HepG2 (cell line): ENCODE measurements around the gene APOBEC3C. TPM values are rescaled to one million over a fixed set of nuclear protein-coding genes. Genes with fewer than 3 reads are reported as not detected.
A peak's percentile ranks its signal among the peaks of the same experiment; 100 is the strongest.

Experiments used
- BORCS8-MEF2B ChIP-seq: sonication (generic); formaldehyde crosslinking; IDR thresholded peaks from 2 replicates; pipeline ENCODE4 v1.8.0; 2022; ENCODE audit warnings: mild to moderate bottlenecking, missing genetic modification reagents
- JUND ChIP-seq: sonication (generic); formaldehyde crosslinking; IDR thresholded peaks from 2 replicates; pipeline ENCODE4 v1.8.0; 2022; ENCODE audit warnings: mild to moderate bottlenecking, missing genetic modification reagents
- NFYC ChIP-seq: IDR thresholded peaks from 2 replicates; pipeline ENCODE4 v1.6.1; 2016; ENCODE audit warnings: missing genetic modification reagents, missing compliant biosample characterization
- NR3C1 ChIP-seq: sonication (generic); formaldehyde crosslinking; IDR thresholded peaks from 2 replicates; pipeline ENCODE4 v1.4.0; 2020; ENCODE audit warnings: missing genetic modification reagents
- PITX1 ChIP-seq: sonication (generic); formaldehyde crosslinking; IDR thresholded peaks from 2 replicates; pipeline ENCODE4 v1.5.1; 2020; ENCODE audit warnings: mild to moderate bottlenecking, missing genetic modification reagents
- PRPF4 ChIP-seq: fragments of 200-400 bp; formaldehyde crosslinking; IDR thresholded peaks from 2 replicates; pipeline ENCODE4 v1.6.1; 2016; ENCODE audit warnings: low read length, low read depth; ENCODE audit not compliant: poor library complexity, severe bottlenecking
- RFX5 ChIP-seq: IDR thresholded peaks from 2 replicates; pipeline ENCODE4 v1.6.1; 2011; ENCODE audit warnings: low read depth, low read length, improper control_type of control experiment
- SAP130 ChIP-seq: IDR thresholded peaks from 2 replicates; pipeline ENCODE4 v1.6.1; 2016; ENCODE audit warnings: low read depth
- ZBTB7A ChIP-seq: sonication (generic); formaldehyde crosslinking; IDR thresholded peaks from 2 replicates; pipeline ENCODE4 v1.8.0; 2022; ENCODE audit warnings: mild to moderate bottlenecking, missing genetic modification reagents
- ZFP41 ChIP-seq: sonication (generic); formaldehyde crosslinking; IDR thresholded peaks from 2 replicates; pipeline ENCODE4 v1.4.0; 2020; ENCODE audit warnings: mild to moderate bottlenecking, missing genetic modification reagents, borderline replicate concordance
- ZNF552 ChIP-seq: sonication (generic); formaldehyde crosslinking; IDR thresholded peaks from 2 replicates; pipeline ENCODE4 v1.9.0; 2022; ENCODE audit warnings: missing genetic modification reagents, mild to moderate bottlenecking, borderline replicate concordance
- ZNF879 ChIP-seq: sonication (generic); formaldehyde crosslinking; IDR thresholded peaks from 2 replicates; pipeline ENCODE4 v1.8.1; 2023; ENCODE audit warnings: missing genetic modification reagents
- polyA plus RNA-seq, 8 experiments: library from polyadenylated mRNA; depleted of rRNA in 3 of 8; stranded (reverse) in 7 of 8; unstranded in 1 of 8; fragments of >200 nt; fragmentation: Illumina TruSeq in 4 of 8; extraction: Trizol in 4 of 8; gene quantifications; 2 replicates each; pipeline versions ENCODE4 v1.2.1 to v1.2.3, GENCODE V29; 2011 to 2016; ENCODE audit warnings: low read depth in 4 of 8, missing spikeins in 1 of 8, mixed read lengths in 1 of 8; ENCODE audit not compliant: insufficient read depth in 1 of 8
- total RNA-seq, 5 experiments: library from RNA; depleted of rRNA; stranded (reverse); fragments of >200 nt; fragmentation: Illumina TruSeq; extraction: Trizol; gene quantifications; 2 replicates each; pipeline ENCODE4 v1.2.3, GENCODE V29; 2016; ENCODE audit warnings: low read depth in 1 of 5
- TF ChIP-seq, protein P1 (sequence below): sonication (generic); formaldehyde crosslinking; conservative IDR thresholded peaks from 2 replicates; pipeline ENCODE4 v1.8.0; 2022; ENCODE audit warnings: missing genetic modification reagents
- TF ChIP-seq, protein P2 (sequence below): sonication (generic); formaldehyde crosslinking; IDR thresholded peaks from 2 replicates; pipeline ENCODE4 v1.5.1; 2020; ENCODE audit warnings: mild to moderate bottlenecking, missing genetic modification reagents, moderate library complexity
- TF ChIP-seq, protein P3 (sequence below): sonication (generic); formaldehyde crosslinking; IDR thresholded peaks from 2 replicates; pipeline ENCODE4 v1.4.0; 2020; ENCODE audit warnings: missing genetic modification reagents, borderline replicate concordance
- TF ChIP-seq, protein P4 (sequence below): IDR thresholded peaks from 2 replicates; pipeline ENCODE4 v1.6.1; 2016; ENCODE audit warnings: low read depth

Gene APOBEC3C
- total and polyA plus RNA-seq, 2 of the 13 experiments (the other 11 are each of a cell fraction or from before 2014, with no cell fraction given), result 8.9 to 27.6 TPM

DNA sequence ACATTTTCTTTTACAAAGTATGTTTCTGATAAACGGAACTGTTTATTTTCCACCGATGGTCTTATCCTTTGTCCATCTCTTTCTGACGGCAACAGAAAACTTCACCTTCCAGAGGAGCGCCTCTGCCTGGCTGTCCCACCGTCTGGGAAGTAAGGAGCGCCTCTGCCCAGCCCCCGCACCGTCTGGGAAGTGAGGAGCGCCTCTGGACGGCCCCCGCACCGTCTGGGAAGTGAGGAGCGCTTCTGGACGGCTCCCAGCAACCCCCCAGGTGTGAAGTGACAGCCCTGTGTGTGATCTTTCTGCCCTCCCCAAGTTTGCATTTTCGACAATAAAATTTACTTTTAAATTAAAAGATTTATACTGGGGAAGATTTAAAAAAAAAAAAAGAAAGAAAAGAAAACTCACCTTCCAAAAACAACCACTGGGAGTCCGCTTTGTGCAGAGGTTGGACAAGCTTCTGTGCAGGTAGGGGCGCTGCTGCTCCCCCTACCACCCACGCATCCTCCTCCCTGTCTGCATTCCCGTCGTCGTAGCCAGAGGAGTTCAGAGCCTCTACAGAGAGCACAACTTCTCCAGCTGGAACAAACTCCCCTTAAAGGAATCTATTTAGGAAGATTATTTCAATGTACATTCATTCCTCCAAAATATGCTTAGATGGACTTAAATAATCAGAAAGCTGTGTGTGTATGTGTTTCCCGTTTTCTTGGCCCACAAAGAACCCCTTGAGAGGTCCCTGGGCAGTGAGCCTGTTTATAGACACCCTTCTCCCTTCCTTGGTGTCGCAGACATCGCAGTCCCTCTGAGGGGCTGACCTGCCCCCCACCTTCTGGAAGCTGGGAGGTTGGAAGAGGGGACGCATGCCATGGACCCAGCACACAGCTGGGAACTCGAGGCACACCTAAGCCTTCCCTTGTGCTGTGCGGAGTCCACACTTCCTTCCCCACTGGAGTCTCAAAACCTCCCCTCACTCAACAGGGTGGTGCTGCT, 32.8 kb upstream of the APOBEC3C start (continued):
- no peak for TF ChIP-seq ZBTB7A
- no peak for TF ChIP-seq ZNF879
- no peak for TF ChIP-seq RFX5
- TF ChIP-seq PRPF4, result no peak
- TF ChIP-seq ZNF552 (CRISPR knock-in tag), result no peak
- TF ChIP-seq PITX1 (CRISPR knock-in tag), result peak; percentile 7; the same call in 1 of the 2 replicates
- TF ChIP-seq SAP130 (CRISPR knock-in tag), result peak; percentile 41
- no peak for TF ChIP-seq ZFP41
- no peak for TF ChIP-seq NR3C1 (CRISPR knock-in tag)
- no peak for TF ChIP-seq JUND (CRISPR knock-in tag)
- TF ChIP-seq, protein P1, sequence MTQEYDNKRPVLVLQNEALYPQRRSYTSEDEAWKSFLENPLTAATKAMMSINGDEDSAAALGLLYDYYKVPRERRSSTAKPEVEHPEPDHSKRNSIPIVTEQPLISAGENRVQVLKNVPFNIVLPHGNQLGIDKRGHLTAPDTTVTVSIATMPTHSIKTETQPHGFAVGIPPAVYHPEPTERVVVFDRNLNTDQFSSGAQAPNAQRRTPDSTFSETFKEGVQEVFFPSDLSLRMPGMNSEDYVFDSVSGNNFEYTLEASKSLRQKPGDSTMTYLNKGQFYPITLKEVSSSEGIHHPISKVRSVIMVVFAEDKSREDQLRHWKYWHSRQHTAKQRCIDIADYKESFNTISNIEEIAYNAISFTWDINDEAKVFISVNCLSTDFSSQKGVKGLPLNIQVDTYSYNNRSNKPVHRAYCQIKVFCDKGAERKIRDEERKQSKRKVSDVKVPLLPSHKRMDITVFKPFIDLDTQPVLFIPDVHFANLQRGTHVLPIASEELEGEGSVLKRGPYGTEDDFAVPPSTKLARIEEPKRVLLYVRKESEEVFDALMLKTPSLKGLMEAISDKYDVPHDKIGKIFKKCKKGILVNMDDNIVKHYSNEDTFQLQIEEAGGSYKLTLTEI (CRISPR knock-in tag), result no peak
- TF ChIP-seq NFYC, result no peak
- TF ChIP-seq, protein P2, sequence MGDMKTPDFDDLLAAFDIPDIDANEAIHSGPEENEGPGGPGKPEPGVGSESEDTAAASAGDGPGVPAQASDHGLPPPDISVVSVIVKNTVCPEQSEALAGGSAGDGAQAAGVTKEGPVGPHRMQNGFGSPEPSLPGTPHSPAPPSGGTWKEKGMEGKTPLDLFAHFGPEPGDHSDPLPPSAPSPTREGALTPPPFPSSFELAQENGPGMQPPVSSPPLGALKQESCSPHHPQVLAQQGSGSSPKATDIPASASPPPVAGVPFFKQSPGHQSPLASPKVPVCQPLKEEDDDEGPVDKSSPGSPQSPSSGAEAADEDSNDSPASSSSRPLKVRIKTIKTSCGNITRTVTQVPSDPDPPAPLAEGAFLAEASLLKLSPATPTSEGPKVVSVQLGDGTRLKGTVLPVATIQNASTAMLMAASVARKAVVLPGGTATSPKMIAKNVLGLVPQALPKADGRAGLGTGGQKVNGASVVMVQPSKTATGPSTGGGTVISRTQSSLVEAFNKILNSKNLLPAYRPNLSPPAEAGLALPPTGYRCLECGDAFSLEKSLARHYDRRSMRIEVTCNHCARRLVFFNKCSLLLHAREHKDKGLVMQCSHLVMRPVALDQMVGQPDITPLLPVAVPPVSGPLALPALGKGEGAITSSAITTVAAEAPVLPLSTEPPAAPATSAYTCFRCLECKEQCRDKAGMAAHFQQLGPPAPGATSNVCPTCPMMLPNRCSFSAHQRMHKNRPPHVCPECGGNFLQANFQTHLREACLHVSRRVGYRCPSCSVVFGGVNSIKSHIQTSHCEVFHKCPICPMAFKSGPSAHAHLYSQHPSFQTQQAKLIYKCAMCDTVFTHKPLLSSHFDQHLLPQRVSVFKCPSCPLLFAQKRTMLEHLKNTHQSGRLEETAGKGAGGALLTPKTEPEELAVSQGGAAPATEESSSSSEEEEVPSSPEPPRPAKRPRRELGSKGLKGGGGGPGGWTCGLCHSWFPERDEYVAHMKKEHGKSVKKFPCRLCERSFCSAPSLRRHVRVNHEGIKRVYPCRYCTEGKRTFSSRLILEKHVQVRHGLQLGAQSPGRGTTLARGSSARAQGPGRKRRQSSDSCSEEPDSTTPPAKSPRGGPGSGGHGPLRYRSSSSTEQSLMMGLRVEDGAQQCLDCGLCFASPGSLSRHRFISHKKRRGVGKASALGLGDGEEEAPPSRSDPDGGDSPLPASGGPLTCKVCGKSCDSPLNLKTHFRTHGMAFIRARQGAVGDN (CRISPR knock-in tag), result peak; percentile 56
- TF ChIP-seq, protein P3, sequence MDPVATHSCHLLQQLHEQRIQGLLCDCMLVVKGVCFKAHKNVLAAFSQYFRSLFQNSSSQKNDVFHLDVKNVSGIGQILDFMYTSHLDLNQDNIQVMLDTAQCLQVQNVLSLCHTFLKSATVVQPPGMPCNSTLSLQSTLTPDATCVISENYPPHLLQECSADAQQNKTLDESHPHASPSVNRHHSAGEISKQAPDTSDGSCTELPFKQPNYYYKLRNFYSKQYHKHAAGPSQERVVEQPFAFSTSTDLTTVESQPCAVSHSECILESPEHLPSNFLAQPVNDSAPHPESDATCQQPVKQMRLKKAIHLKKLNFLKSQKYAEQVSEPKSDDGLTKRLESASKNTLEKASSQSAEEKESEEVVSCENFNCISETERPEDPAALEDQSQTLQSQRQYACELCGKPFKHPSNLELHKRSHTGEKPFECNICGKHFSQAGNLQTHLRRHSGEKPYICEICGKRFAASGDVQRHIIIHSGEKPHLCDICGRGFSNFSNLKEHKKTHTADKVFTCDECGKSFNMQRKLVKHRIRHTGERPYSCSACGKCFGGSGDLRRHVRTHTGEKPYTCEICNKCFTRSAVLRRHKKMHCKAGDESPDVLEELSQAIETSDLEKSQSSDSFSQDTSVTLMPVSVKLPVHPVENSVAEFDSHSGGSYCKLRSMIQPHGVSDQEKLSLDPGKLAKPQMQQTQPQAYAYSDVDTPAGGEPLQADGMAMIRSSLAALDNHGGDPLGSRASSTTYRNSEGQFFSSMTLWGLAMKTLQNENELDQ (CRISPR knock-in tag), result no peak
- no peak for TF ChIP-seq BORCS8-MEF2B (CRISPR knock-in tag)
- TF ChIP-seq, protein P4, sequence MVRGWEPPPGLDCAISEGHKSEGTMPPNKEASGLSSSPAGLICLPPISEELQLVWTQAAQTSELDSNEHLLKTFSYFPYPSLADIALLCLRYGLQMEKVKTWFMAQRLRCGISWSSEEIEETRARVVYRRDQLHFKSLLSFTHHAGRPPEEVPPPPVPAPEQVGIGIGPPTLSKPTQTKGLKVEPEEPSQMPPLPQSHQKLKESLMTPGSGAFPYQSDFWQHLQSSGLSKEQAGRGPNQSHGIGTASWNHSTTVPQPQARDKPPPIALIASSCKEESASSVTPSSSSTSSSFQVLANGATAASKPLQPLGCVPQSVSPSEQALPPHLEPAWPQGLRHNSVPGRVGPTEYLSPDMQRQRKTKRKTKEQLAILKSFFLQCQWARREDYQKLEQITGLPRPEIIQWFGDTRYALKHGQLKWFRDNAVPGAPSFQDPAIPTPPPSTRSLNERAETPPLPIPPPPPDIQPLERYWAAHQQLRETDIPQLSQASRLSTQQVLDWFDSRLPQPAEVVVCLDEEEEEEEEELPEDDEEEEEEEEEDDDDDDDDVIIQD (CRISPR knock-in tag), result no peak
